HG02759 (cell line): ENCODE results near the gene PSMD4.

ENCODE experiments used
- ATAC-seq: cut with Tn5 transposase; IDR thresholded peaks from one replicate; pipeline ENCODE4 v1.9.1; 2021; ENCODE audit warnings: mild to moderate bottlenecking, moderate library complexity; ENCODE audit not compliant: unreplicated experiment

The PSMD4 gene

GRCh38 chr1:151293093-151293492, 38.6 kb downstream of the PSMD4 start:
- no peak for ATAC-seq

GRCh38 chr1:151294742-151295462, 40.4 kb downstream of the PSMD4 start:
- ATAC-seq, result no peak

GRCh38 chr1:151309811-151310323, 55.3 kb downstream of the PSMD4 start:
- no peak for ATAC-seq

- no peak for ATAC-seq
Measured at GRCh38 chr1:151311011-151311410, 56.5 kb downstream of the PSMD4 start.

GRCh38 chr1:151311589-151312331, 57.2 kb downstream of the PSMD4 start:
- no peak for ATAC-seq

- ATAC-seq, result no peak
Measured at GRCh38 chr1:151312411-151312810, 57.9 kb downstream of the PSMD4 start.

- no peak for ATAC-seq
Measured at GRCh38 chr1:151312826-151313225, 58.3 kb downstream of the PSMD4 start.

GRCh38 chr1:151313501-151313900, 59.0 kb downstream of the PSMD4 start:
- no peak for ATAC-seq

GRCh38 chr1:151314137-151314875, 59.8 kb downstream of the PSMD4 start:
- ATAC-seq, result no peak

GRCh38 chr1:151315565-151316235, 61.2 kb downstream of the PSMD4 start:
- ATAC-seq, result no peak
